WTC11 (cell line): ENCODE results near the gene NBPF19.
"Not testable (repeated sequence)": the region's sequence is repeated elsewhere in the genome, so short reads cannot be mapped to it uniquely, and the experiment has no call there.

Source experiments
- ZNF671 ChIP-seq: fragments of 250-450 bp; sonication (Bioruptor Pico); IDR thresholded peaks from 2 replicates; pipeline ENCODE4 v1.8.0; 2021; ENCODE audit warnings: mild to moderate bottlenecking
- TF ChIP-seq, protein P1 (sequence below): sonication (generic); formaldehyde crosslinking; conservative IDR thresholded peaks from 2 replicates; pipeline ENCODE4 v1.8.1; 2022; ENCODE audit warnings: mild to moderate bottlenecking, missing genetic modification reagents
- TF ChIP-seq, protein P2 (sequence below): sonication (generic); formaldehyde crosslinking; IDR thresholded peaks from 2 replicates; pipeline ENCODE4 v1.8.1; 2023; ENCODE audit warnings: mild to moderate bottlenecking, moderate library complexity, missing genetic modification reagents
- TF ChIP-seq, protein P3 (sequence below): fragments of 200-600 bp; IDR thresholded peaks from 2 replicates; pipeline ENCODE4 v1.8.0; 2022; ENCODE audit warnings: antibody characterized with exemption

DNA sequence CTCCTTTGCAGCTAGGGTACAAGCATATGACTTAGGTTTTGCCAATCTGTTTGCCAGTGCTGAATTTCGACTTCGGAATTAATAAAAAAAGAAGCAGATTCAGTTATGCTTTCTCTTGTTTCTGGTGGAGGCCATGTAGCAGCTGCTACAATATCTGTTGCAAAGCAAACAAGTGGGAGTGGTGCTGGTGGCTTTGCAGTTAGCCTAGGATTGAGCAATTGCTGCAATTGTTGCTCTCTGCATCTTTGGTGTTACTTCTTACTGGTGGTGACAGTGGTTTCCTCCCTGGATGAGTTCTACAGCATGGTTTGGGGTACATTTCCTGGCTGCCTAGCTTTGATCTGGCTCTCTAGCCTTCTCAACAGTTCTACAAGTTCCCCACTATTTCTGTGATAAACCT, 110.7 kb downstream of the NBPF19 start:
- TF ChIP-seq, protein P1, sequence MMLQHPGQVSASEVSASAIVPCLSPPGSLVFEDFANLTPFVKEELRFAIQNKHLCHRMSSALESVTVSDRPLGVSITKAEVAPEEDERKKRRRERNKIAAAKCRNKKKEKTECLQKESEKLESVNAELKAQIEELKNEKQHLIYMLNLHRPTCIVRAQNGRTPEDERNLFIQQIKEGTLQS (CRISPR knock-in tag) = not testable (repeated sequence)
- TF ChIP-seq, protein P2, sequence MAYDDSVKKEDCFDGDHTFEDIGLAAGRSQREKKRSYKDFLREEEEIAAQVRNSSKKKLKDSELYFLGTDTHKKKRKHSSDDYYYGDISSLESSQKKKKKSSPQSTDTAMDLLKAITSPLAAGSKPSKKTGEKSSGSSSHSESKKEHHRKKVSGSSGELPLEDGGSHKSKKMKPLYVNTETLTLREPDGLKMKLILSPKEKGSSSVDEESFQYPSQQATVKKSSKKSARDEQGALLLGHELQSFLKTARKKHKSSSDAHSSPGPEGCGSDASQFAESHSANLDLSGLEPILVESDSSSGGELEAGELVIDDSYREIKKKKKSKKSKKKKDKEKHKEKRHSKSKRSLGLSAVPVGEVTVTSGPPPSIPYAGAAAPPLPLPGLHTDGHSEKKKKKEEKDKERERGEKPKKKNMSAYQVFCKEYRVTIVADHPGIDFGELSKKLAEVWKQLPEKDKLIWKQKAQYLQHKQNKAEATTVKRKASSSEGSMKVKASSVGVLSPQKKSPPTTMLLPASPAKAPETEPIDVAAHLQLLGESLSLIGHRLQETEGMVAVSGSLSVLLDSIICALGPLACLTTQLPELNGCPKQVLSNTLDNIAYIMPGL (CRISPR knock-in tag) = not testable (repeated sequence)
- TF ChIP-seq, protein P3, sequence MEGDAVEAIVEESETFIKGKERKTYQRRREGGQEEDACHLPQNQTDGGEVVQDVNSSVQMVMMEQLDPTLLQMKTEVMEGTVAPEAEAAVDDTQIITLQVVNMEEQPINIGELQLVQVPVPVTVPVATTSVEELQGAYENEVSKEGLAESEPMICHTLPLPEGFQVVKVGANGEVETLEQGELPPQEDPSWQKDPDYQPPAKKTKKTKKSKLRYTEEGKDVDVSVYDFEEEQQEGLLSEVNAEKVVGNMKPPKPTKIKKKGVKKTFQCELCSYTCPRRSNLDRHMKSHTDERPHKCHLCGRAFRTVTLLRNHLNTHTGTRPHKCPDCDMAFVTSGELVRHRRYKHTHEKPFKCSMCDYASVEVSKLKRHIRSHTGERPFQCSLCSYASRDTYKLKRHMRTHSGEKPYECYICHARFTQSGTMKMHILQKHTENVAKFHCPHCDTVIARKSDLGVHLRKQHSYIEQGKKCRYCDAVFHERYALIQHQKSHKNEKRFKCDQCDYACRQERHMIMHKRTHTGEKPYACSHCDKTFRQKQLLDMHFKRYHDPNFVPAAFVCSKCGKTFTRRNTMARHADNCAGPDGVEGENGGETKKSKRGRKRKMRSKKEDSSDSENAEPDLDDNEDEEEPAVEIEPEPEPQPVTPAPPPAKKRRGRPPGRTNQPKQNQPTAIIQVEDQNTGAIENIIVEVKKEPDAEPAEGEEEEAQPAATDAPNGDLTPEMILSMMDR = not testable (repeated sequence)
- not testable (repeated sequence) for TF ChIP-seq ZNF671 (CRISPR knock-in tag)
